ENCODE measurements around the gene CA10. TPM values are rescaled to one million over a fixed set of nuclear protein-coding genes. Genes with fewer than 3 reads are reported as not detected.

CA10 gene
- total and polyA plus RNA-seq, 2 of the 4 experiments (the other 2 are of a cell fraction): not detected

DNA sequence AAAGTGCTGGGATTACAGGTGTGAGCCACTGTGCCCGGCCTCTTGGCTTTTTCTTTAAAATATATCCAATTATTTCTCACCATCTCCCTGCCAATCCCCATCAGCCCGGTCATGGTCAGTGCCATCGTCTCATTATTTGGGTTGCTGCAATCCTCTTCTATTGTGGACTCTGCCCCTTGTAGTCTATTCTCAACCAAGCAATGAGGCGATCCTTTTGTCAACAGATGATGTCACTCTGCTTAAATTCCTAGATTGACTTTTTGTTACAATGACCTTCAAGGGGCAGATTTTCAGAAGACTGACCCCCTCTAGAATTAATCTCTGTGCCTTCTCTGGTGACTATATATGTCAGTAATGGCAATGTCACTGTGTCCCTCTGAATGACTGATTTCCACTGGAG, 513.5 kb downstream of the CA10 start:
- no peak overlapping the region for H2BK20ac ChIP-seq (ENCODE audit: low read depth, low read length)
- in situ Hi-C loops (cut with MboI; ENCODE audit: low sequenced_read_pairs) (no loop called here), dilution Hi-C loops (cut with HindIII; ENCODE audit: low sequenced_read_pairs, unreplicated experiment) (no loop called here), intact Hi-C loops (cut with micrococcal nuclease) (no loop called here)
- H3K9me3 ChIP-seq (ENCODE audit: control insufficient read depth, insufficient read depth, low read length): peaks cover 13% of the 10 kb centered on the region
- H3K4me2 ChIP-seq (ENCODE audit: low read depth, low read length): no peak overlapping the region
- H2BK5ac ChIP-seq (ENCODE audit: low read depth, low read length, poor library complexity, severe bottlenecking): no peak overlapping the region
- no peak overlapping the region for H4K91ac ChIP-seq (ENCODE audit: insufficient read depth, low read depth, low read length)
- H3K79me1 ChIP-seq (ENCODE audit: low read depth in 1 of 2, low read length in 2 of 2): no peaks in the 10 kb centered on the region
- H3K27ac ChIP-seq (ENCODE audit: insufficient read depth, low read length): no peak overlapping the region
- no peak overlapping the region for H3K23ac ChIP-seq (ENCODE audit: low read depth, low read length)
- BruUV-seq (replicated peaks): no TSS peak
- no peak overlapping the region for H3K56ac ChIP-seq (ENCODE audit: extremely low read depth, insufficient read depth, low read length)
- H2AFZ ChIP-seq (replicated peaks; ENCODE audit: low read length, poor library complexity): no peak overlapping the region
- no peak overlapping the region for H3K4ac ChIP-seq (ENCODE audit: low read depth, low read length)
- CTCF ChIA-PET: no interaction called here
- no peak overlapping the region for H4K5ac ChIP-seq (ENCODE audit: low read depth, low read length)
- H3K27me3 ChIP-seq (ENCODE audit: control insufficient read depth, insufficient read depth, low read length): no peaks in the 10 kb centered on the region
- WGBS, 2 experiments (ENCODE audit: extremely low coverage in 2 of 2, insufficient read length in 1 of 2): 83% methylated on average over 3 of the region's 4 CpGs; no CpG with 5 or more reads in 1 of the 2 experiments
- no peak overlapping the region for H2BK15ac ChIP-seq (ENCODE audit: low read depth, low read length)
- no peak overlapping the region for H2AK5ac ChIP-seq (ENCODE audit: low read depth, low read length)
- H4K20me1 ChIP-seq (ENCODE audit: insufficient read depth, low read length): no peaks in the 10 kb centered on the region
- no peak overlapping the region for H3K14ac ChIP-seq (replicated peaks; ENCODE audit: low read depth, low read length)
- H3K9me1 ChIP-seq (ENCODE audit: insufficient read depth, low read length): no peaks in the 10 kb centered on the region
- no peak overlapping the region for H3K4me3 ChIP-seq (ENCODE audit: insufficient read depth, low read depth, low read length)
- H2BK120ac ChIP-seq (ENCODE audit: low read depth, low read length): no peak overlapping the region
- H2AK9ac ChIP-seq (replicated peaks; ENCODE audit: low read depth, low read length, poor library complexity): no peak overlapping the region
- no peak overlapping the region for H3K9ac ChIP-seq (ENCODE audit: low read depth, low read length)
- no peak for TF ChIP-seq CHD1 (IDR thresholded peaks at IDR 0.05; ENCODE audit: low read depth, low read length)
- TF ChIP-seq USF2 (IDR thresholded peaks at IDR 0.05; ENCODE audit: low read depth, low read length): no peak
- no peak for TF ChIP-seq FOS (IDR thresholded peaks at IDR 0.05; ENCODE audit: low read depth, low read length)
- no peak for TF ChIP-seq ELK1 (IDR thresholded peaks at IDR 0.05; ENCODE audit: borderline replicate concordance, low read depth, low read length)
- no peak for TF ChIP-seq RFX5 (IDR thresholded peaks at IDR 0.05; ENCODE audit: low read depth, low read length)
- no peak for TF ChIP-seq SMC3 (IDR thresholded peaks at IDR 0.05; ENCODE audit: low read depth, low read length)
- ATAC-seq (ENCODE audit: low read depth) (no peak), DNase-seq (no peak)
- no peaks in the 10 kb centered on the region for H3K36me3 ChIP-seq (ENCODE audit: control insufficient read depth, insufficient read depth, low read length)
- H3K4me1 ChIP-seq (ENCODE audit: control insufficient read depth, insufficient read depth, low read length): no peaks in the 10 kb centered on the region
- POLR2A ChIA-PET (ENCODE audit: unreplicated experiment): no interaction called here
- no peak overlapping the region for H4K8ac ChIP-seq (ENCODE audit: low read depth in 2 of 2, low read length in 2 of 2)
- no peak overlapping the region for H3K18ac ChIP-seq (ENCODE audit: low read depth, low read length)
